NCI-H2227 (cell line): ENCODE results near the gene SCUBE3.
A peak's percentile ranks its signal among the peaks of the same experiment; 100 is the strongest.

Source experiments
- DNase-seq: peaks from one replicate; lab custom pipeline; 2025; ENCODE audit not compliant: unreplicated experiment; lab: John Stamatoyannopoulos, UW

The SCUBE3 gene

GRCh38 chr6:35297601-35298481 is 84.1 kb downstream of the SCUBE3 start, which contains the start of gene DEF6:
TSS of gene DEF6 (plus strand) at chr6:35297818. CDS start at chr6:35297857, 39 bp downstream.
- DNase-seq, result peak; percentile 84

DNA sequence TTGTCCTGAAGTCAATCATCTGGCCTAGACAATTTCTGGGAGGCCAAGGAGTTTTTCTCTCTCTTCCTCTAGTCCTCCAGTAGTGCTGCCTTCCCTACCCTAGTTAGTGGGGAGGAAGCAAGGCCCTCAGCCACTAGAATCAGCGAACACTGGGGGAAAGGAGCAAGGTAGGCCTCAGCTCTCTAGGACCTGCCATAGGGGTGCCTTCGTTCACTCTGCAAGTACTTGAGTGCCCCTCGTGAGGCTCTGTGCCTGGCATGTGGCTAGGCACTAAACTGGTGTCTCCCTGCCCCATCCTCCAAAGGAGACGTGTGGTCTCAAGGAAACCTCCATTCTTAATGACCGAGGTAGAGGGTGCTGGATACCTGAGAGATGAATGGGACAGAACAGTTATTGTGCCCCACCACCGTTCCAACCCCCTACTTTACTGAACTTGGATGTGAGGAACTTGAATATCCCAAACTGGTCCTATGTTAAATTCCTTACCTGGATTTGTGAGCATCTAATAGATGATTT is 84.9 kb downstream of the SCUBE3 start:
- DNase-seq, result no peak

DNA sequence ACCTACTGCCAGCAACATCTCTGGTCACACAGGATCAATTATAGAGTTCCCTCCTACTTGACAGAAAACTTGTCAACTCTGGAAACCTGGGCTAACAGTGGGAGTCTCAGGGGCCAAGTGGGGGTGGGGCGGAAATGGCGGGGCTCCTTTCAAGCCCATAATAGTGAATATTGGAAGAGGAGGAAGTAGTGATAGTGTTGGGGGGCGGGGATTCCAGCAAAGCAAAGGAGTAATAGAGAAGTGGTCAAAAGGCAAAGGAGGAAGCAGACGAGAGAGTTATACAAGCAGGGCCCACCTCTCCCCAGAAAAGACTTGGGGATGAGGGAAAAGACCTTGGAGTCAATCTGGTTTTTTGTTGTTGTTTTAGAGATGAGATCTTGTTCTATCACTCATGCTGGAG is 85.9 kb downstream of the SCUBE3 start:
- DNase-seq, result no peak

GRCh38 chr6:35300848-35301247 is 87.1 kb downstream of the SCUBE3 start:
- DNase-seq, result no peak
